GM12878 (cell line): ENCODE measurements around the gene ZFC3H1. TPM values are rescaled to one million over a fixed set of nuclear protein-coding genes. Genes with fewer than 3 reads are reported as not detected.

Experiments used
- ATAC-seq: fragments of 200-7000 bp; cut with Tn5 transposase; 3 replicates; pipeline ENCODE4 v1.9.1; 2020; ENCODE audit warnings: mild to moderate bottlenecking, moderate library complexity
- BruUV-seq: library from RNA; stranded (reverse); fragments of 400-500 nt; replicated peaks from 2 replicates; lab custom pipeline; 2021; lab: Mats Ljungman, UMichigan
- CTCF ChIA-PET: fragments of 300-600 bp; sonication (Branson Sonifier 250); formaldehyde crosslinking; extraction: SDS; loops from one replicate; lab custom pipeline; 2021; ENCODE audit warnings: inconsistent platforms; lab: Yijun Ruan, JAX
- POLR2A ChIA-PET: fragments of 350-600 bp; formaldehyde crosslinking; extraction: SDS; loops from one replicate; lab custom pipeline; 2021; ENCODE audit warnings: inconsistent platforms; lab: Charles Lee
- RAD21 ChIA-PET: fragments of 300-600 bp; sonication (Branson Sonifier 250); formaldehyde crosslinking; loops from one replicate; lab custom pipeline; 2023; ENCODE audit warnings: antibody characterized with exemption; ENCODE audit not compliant: unreplicated experiment; lab: Charles Lee
- SMC1A ChIA-PET: fragments of 300-600 bp; sonication (Branson Sonifier 250); formaldehyde crosslinking; loops from one replicate; lab custom pipeline; 2023; ENCODE audit not compliant: unreplicated experiment, uncharacterized antibody; lab: Charles Lee
- DNase-seq: peaks from one replicate; pipeline ENCODE4 v3.0.0-alpha.2; 2011; ENCODE audit warnings: low read depth, low spot score
- FAIRE-seq: peaks from 3 replicates; lab custom pipeline; 2011; peaks lifted over from hg19 to GRCh38; lab: Jason Lieb, UNC
- H2AFZ ChIP-seq: 2 replicates; pipeline ENCODE4 v1.6.0; 2011; ENCODE audit warnings: low read depth, low read length, control low read depth; ENCODE audit not compliant: control insufficient read depth
- H3K27ac ChIP-seq: 2 replicates; pipeline ENCODE4 v1.5.1; 2011; ENCODE audit warnings: control low read depth; ENCODE audit not compliant: control insufficient read depth, insufficient read depth
- H3K27me3 ChIP-seq, 2 experiments: replicated peaks in 1 of 2; 2 replicates each; pipeline versions ENCODE4 v1.6.0 to v1.6.1; 2011; ENCODE audit warnings: low read length in 1 of 2; ENCODE audit not compliant: control insufficient read depth in 2 of 2, insufficient read depth in 2 of 2
- H3K36me3 ChIP-seq, 2 experiments: 2 replicates each; pipeline ENCODE4 v1.5.1; 2011; ENCODE audit warnings: low read length in 1 of 2; ENCODE audit not compliant: control insufficient read depth in 2 of 2, insufficient read depth in 2 of 2
- H3K4me1 ChIP-seq: 2 replicates; pipeline ENCODE4 v1.6.1; 2011; ENCODE audit warnings: mild to moderate bottlenecking, low read length, moderate library complexity, mixed read lengths; ENCODE audit not compliant: control insufficient read depth, insufficient read depth
- H3K4me2 ChIP-seq: 2 replicates; pipeline ENCODE4 v1.6.0; 2011; ENCODE audit warnings: control low read depth; ENCODE audit not compliant: control insufficient read depth, insufficient read depth
- H3K4me3 ChIP-seq: fragments of 200-600 bp; sonication (generic); 2 replicates; pipeline ENCODE4 v1.5.1; 2016
- H3K79me2 ChIP-seq: 2 replicates; pipeline ENCODE4 v1.6.0; 2011; ENCODE audit warnings: low read length; ENCODE audit not compliant: control insufficient read depth, insufficient read depth
- H3K9ac ChIP-seq: 2 replicates; pipeline ENCODE4 v1.8.0; 2011; ENCODE audit warnings: low read length, control low read depth, mixed read lengths; ENCODE audit not compliant: control insufficient read depth, insufficient read depth
- H3K9me3 ChIP-seq: replicated peaks from 3 replicates; pipeline ENCODE4 v1.5.1; 2011; ENCODE audit warnings: mild to moderate bottlenecking, low read length; ENCODE audit not compliant: control insufficient read depth, insufficient read depth
- H4K20me1 ChIP-seq: 2 replicates; pipeline ENCODE4 v1.6.0; 2011; ENCODE audit not compliant: control insufficient read depth, insufficient read depth
- EZH2 ChIP-seq: IDR thresholded peaks from 2 replicates; pipeline ENCODE4 v1.6.1; 2012; ENCODE audit warnings: low read depth, mild to moderate bottlenecking, control low read depth, inconsistent platforms, low read length, borderline replicate concordance; ENCODE audit not compliant: control insufficient read depth
- FOXM1 ChIP-seq: IDR thresholded peaks from 2 replicates; pipeline ENCODE4 v1.6.1; 2012; ENCODE audit warnings: low read depth, mild to moderate bottlenecking, inconsistent platforms, low read length, moderate library complexity
- HDAC2 ChIP-seq: fragments of 200-600 bp; sonication (generic); IDR thresholded peaks from 2 replicates; pipeline ENCODE4 v1.6.1; 2017
- IRF5 ChIP-seq: fragments of 450-650 bp; IDR thresholded peaks from 2 replicates; pipeline ENCODE4 v1.6.1; 2017; ENCODE audit warnings: borderline replicate concordance
- KLF5 ChIP-seq: fragments of 450-650 bp; IDR thresholded peaks from 2 replicates; pipeline ENCODE4 v1.6.1; 2014; ENCODE audit warnings: mild to moderate bottlenecking; ENCODE audit not compliant: partially characterized antibody
- PBX3 ChIP-seq: IDR thresholded peaks from 2 replicates; pipeline ENCODE4 v1.6.1; 2011; ENCODE audit warnings: mild to moderate bottlenecking, low read depth, low read length, moderate library complexity; ENCODE audit not compliant: insufficient replicate concordance
- SIN3A ChIP-seq: IDR thresholded peaks from 2 replicates; pipeline ENCODE4 v1.6.1; 2012; ENCODE audit warnings: low read depth, low read length, improper control_type of control experiment
- SMC3 ChIP-seq: IDR thresholded peaks from 2 replicates; pipeline ENCODE4 v1.6.1; 2011; ENCODE audit warnings: low read length, improper control_type of control experiment, borderline replicate concordance
- STAT1 ChIP-seq: fragments of 450-650 bp; conservative IDR thresholded peaks from 2 replicates; pipeline ENCODE4 v1.6.1; 2014; ENCODE audit warnings: antibody characterized with exemption, mild to moderate bottlenecking
- ZNF24 ChIP-seq: fragments of 450-650 bp; IDR thresholded peaks from 2 replicates; pipeline ENCODE4 v1.6.1; 2017; ENCODE audit warnings: antibody characterized with exemption, mild to moderate bottlenecking
- ZSCAN29 ChIP-seq: fragments of 450-650 bp; IDR thresholded peaks from 2 replicates; pipeline ENCODE4 v1.6.1; 2017; ENCODE audit warnings: mild to moderate bottlenecking, moderate library complexity
- WGBS: methylation state at CpG from one replicate; pipeline ENCODE4 v1.1.6; 2016; ENCODE audit warnings: low lambda C conversion rate; ENCODE audit not compliant: insufficient replicate concordance, insufficient coverage; ENCODE audit errors: missing lambda C conversion rate; 5-methylcytosine and 5-hydroxymethylcytosine counted together
- in situ Hi-C: fragments of 300-500 bp; cut with MboI; formaldehyde crosslinking; loops from 9 replicates; pipeline ENCODE4 v1.14.3; 2018; ENCODE audit warnings: mixed read lengths
- intact Hi-C: fragments of 100-400 bp; cut with micrococcal nuclease; formaldehyde crosslinking; loops from one replicate; pipeline ENCODE4 v1.14.2; 2022; ENCODE audit not compliant: unreplicated experiment
- polyA plus RNA-seq, 11 experiments: library from polyadenylated mRNA; depleted of rRNA in 4 of 11; unstranded in 6 of 11; stranded (reverse) in 5 of 11; fragments of >200 nt; fragmentation: Nextera tagmentation in 4 of 11; fragmentation: Illumina TruSeq in 1 of 11; extraction: Ambion mirVana in 4 of 11; extraction: Trizol in 1 of 11; gene quantifications; 1 replicate in 1 of 11; 2 replicates in 10 of 11; pipeline versions ENCODE4 v1.2.1 to v1.2.3, GENCODE V29; 2011 to 2016; ENCODE audit warnings: inconsistent platforms in 2 of 11, missing spikeins in 2 of 11, low read depth in 1 of 11
- total RNA-seq, 4 experiments: library from RNA; depleted of rRNA in 3 of 4; stranded (reverse); fragments of >200 nt in 3 of 4; fragmentation: Illumina TruSeq in 1 of 4; extraction: Trizol in 1 of 4; gene quantifications; 2 replicates each; pipeline versions ENCODE4 v1.2.1 to v1.2.3, GENCODE V29; 2013 to 2021

Gene ZFC3H1
- total and polyA plus RNA-seq, 10 of the 15 experiments (the other 5 are each of a cell fraction or from before 2014, with no cell fraction given) = 11.2 to 88.7 (median 25.9) TPM

- POLR2A ChIA-PET = interaction anchor here (0.9 to 7.2 kb wide), 7 partner anchors 10 to 35 kb away, joined by 3 to 93 read pairs (median 3); partner anchors contain the start of gene TMEM19
- peak overlapping the region; percentile 85; the same call in 1 of the 2 replicates for H3K27ac ChIP-seq
- DNase-seq = no peak
- TF ChIP-seq FOXM1 = no peak
- no peak for TF ChIP-seq KLF5
- TF ChIP-seq ZNF24 = no peak
- no peak for TF ChIP-seq EZH2
- no peak for TF ChIP-seq SMC3
- TF ChIP-seq SIN3A = no peak
- TF ChIP-seq HDAC2 = no peak
- no peak for TF ChIP-seq STAT1
- no peak for TF ChIP-seq IRF5
- no peak for TF ChIP-seq ZSCAN29
- no peak for TF ChIP-seq PBX3
- CTCF ChIA-PET = interaction anchor here (1.2 to 7.5 kb wide), 8 partner anchors 14 to 185 kb away, joined by 4 to 83 read pairs (median 8); partner anchors contain the start of genes RAB21 and TMEM19
- ATAC-seq = no peak
- 0 out of 2 replicates have a peak, but pooled peaks cover 6% of the 10 kb centered on the region for H3K4me1 ChIP-seq
- H3K36me3 ChIP-seq = peaks cover 0 to 17% of the 10 kb centered on the region in 2 experiments; a peak in 2 of 4 replicates
- in situ Hi-C loops (loop anchor here (5.0 kb wide), 1 partner anchor 180 kb away; no protein-coding TSS in a partner anchor), intact Hi-C loops (no loop called here)
- no peaks in the 10 kb centered on the region for H4K20me1 ChIP-seq
- H3K4me3 ChIP-seq = peak overlapping the region; percentile 99
- peak overlapping the region; percentile 97 for H3K9ac ChIP-seq
- no peaks in the 10 kb centered on the region; the same call in 2 of the 3 replicates for H3K9me3 ChIP-seq
- no TSS peak for BruUV-seq
- peak overlapping the region; percentile 53 for H3K4me2 ChIP-seq
- no peaks in the 10 kb centered on the region for H3K27me3 ChIP-seq
- no peak for FAIRE-seq
- peaks cover 71% of the 10 kb centered on the region for H3K79me2 ChIP-seq
- no peak overlapping the region for H2AFZ ChIP-seq
- SMC1A ChIA-PET = interaction anchor here (1.3 to 5.1 kb wide), 7 partner anchors 24 to 93 kb away, joined by 3 to 48 read pairs (median 5); partner anchors contain the start of genes RAB21 and TMEM19
- 2% methylated on average over 8 of the region's 8 CpGs for WGBS
- RAD21 ChIA-PET = interaction anchor here (2.4 to 3.4 kb wide), 4 partner anchors 24 to 85 kb away, joined by 5 to 59 read pairs (median 18); partner anchors contain the start of gene TMEM19
Measured at GRCh38 chr12:71661977-71662530, 1.6 kb downstream of the ZFC3H1 start.
